GM18511 (cell line): ENCODE measurements around the gene SMYD1.

ENCODE experiments used
- ATAC-seq: cut with Tn5 transposase; IDR thresholded peaks from one replicate; pipeline ENCODE4 v1.9.1; 2021; ENCODE audit warnings: mild to moderate bottlenecking, moderate library complexity; ENCODE audit not compliant: unreplicated experiment

The SMYD1 gene

GRCh38 chr2:88055371-88056128 lies 12.1 kb upstream of the SMYD1 start, which contains the start of gene KRCC1:
KRCC1 (minus strand) TSS chr2:88055783; CDS start chr2:88028563, 27,220 bp downstream.
- ATAC-seq = peak; percentile 92

- no peak for ATAC-seq
Measured at GRCh38 chr2:88057437-88057844, 10.2 kb upstream of the SMYD1 start.

GRCh38 chr2:88058191-88058590 lies 9.4 kb upstream of the SMYD1 start:
- ATAC-seq = no peak

GRCh38 chr2:88059979-88060906 lies 7.4 kb upstream of the SMYD1 start:
- peak; percentile 41 for ATAC-seq

- no peak for ATAC-seq
Measured at GRCh38 chr2:88060907-88061275, 6.7 kb upstream of the SMYD1 start.

GRCh38 chr2:88061295-88061694 lies 6.3 kb upstream of the SMYD1 start:
- no peak for ATAC-seq

- no peak for ATAC-seq
Measured at GRCh38 chr2:88066543-88066942, 1.1 kb upstream of the SMYD1 start.

- no peak for ATAC-seq
Measured at GRCh38 chr2:88067189-88067588, 436 bp upstream of the SMYD1 start.

- ATAC-seq = no peak
Measured at GRCh38 chr2:88068044-88068443, 419 bp downstream of the SMYD1 start.

- no peak for ATAC-seq
Measured at GRCh38 chr2:88069117-88069516, 1.5 kb downstream of the SMYD1 start.

- ATAC-seq = no peak
Measured at GRCh38 chr2:88070055-88070454, 2.4 kb downstream of the SMYD1 start.

- no peak for ATAC-seq
Measured at GRCh38 chr2:88071365-88071764, 3.7 kb downstream of the SMYD1 start.

- no peak for ATAC-seq
Measured at GRCh38 chr2:88074150-88074549, 6.5 kb downstream of the SMYD1 start.

GRCh38 chr2:88074854-88075292 lies 7.2 kb downstream of the SMYD1 start:
- ATAC-seq = no peak

GRCh38 chr2:88077080-88077479 lies 9.5 kb downstream of the SMYD1 start:
- ATAC-seq = no peak

GRCh38 chr2:88078643-88079172 lies 11.1 kb downstream of the SMYD1 start:
- no peak for ATAC-seq

- ATAC-seq = no peak
Measured at GRCh38 chr2:88080545-88080944, 12.9 kb downstream of the SMYD1 start.

- no peak for ATAC-seq
Measured at GRCh38 chr2:88081924-88082608, 14.4 kb downstream of the SMYD1 start.

GRCh38 chr2:88082781-88083180 lies 15.2 kb downstream of the SMYD1 start:
- ATAC-seq = no peak

- no peak for ATAC-seq
Measured at GRCh38 chr2:88085099-88085498, 17.5 kb downstream of the SMYD1 start.

- ATAC-seq = no peak
Measured at GRCh38 chr2:88085602-88086001, 18.0 kb downstream of the SMYD1 start.
